WTC11 (cell line): Measurements from ENCODE around the gene USH1C. TPM values are rescaled to one million over a fixed set of nuclear protein-coding genes. Genes with fewer than 3 reads are reported as not detected.

Experiments
- ATAC-seq: fragments of 200-7000 bp; cut with Tn5 transposase; 2 replicates; pipeline ENCODE4 v1.10.0; 2021; ENCODE audit warnings: mild to moderate bottlenecking, moderate library complexity
- CTCF ChIA-PET: fragments of 300-600 bp; sonication (Branson Sonifier 250); formaldehyde crosslinking; loops from one replicate; lab custom pipeline; 2021; ENCODE audit warnings: antibody characterized with exemption; lab: Charles Lee
- POLR2A ChIA-PET: fragments of 350-600 bp; sonication (Branson Sonifier 250); formaldehyde crosslinking; loops from one replicate; lab custom pipeline; 2021; ENCODE audit warnings: antibody characterized with exemption; lab: Charles Lee
- DNase-seq: peaks from one replicate; pipeline ENCODE4 v3.0.0; 2021; ENCODE audit warnings: low spot score
- H3K27ac Mint-ChIP-seq: 2 replicates; pipeline ENCODE4 v1.8.0; 2021; ENCODE audit warnings: mixed read lengths
- H3K27me3 Mint-ChIP-seq: 2 replicates; pipeline ENCODE4 v1.8.0; 2021; ENCODE audit warnings: low read depth, mild to moderate bottlenecking, moderate library complexity, mixed read lengths
- H3K36me3 Mint-ChIP-seq: 2 replicates; pipeline ENCODE4 v1.8.0; 2021; ENCODE audit warnings: mixed read lengths
- H3K4me1 Mint-ChIP-seq: 2 replicates; pipeline ENCODE4 v1.8.0; 2022; ENCODE audit warnings: mixed read lengths
- H3K4me3 Mint-ChIP-seq: 2 replicates; pipeline ENCODE4 v1.8.0; 2021; ENCODE audit warnings: mild to moderate bottlenecking, moderate library complexity, mixed read lengths
- H3K9me3 Mint-ChIP-seq: 2 replicates; pipeline ENCODE4 v1.8.0; 2021; ENCODE audit warnings: mixed read lengths
- ATF6 ChIP-seq: sonication (generic); formaldehyde crosslinking; IDR thresholded peaks from 2 replicates; pipeline ENCODE4 v1.8.1; 2023; ENCODE audit warnings: mild to moderate bottlenecking, missing genetic modification reagents
- CREB1 ChIP-seq: sonication (generic); formaldehyde crosslinking; IDR thresholded peaks from 2 replicates; pipeline ENCODE4 v1.8.0; 2023; ENCODE audit warnings: mild to moderate bottlenecking, missing genetic modification reagents
- FOXJ3 ChIP-seq: sonication (generic); formaldehyde crosslinking; IDR thresholded peaks from 2 replicates; pipeline ENCODE4 v1.9.0; 2021; ENCODE audit warnings: missing genetic modification reagents, mild to moderate bottlenecking, borderline replicate concordance
- JUN ChIP-seq: sonication (generic); formaldehyde crosslinking; IDR thresholded peaks from 2 replicates; pipeline ENCODE4 v1.8.0; 2023; ENCODE audit warnings: mild to moderate bottlenecking, missing genetic modification reagents
- MYBL2 ChIP-seq: sonication (generic); formaldehyde crosslinking; IDR thresholded peaks from 2 replicates; pipeline ENCODE4 v1.8.1; 2023; ENCODE audit warnings: mild to moderate bottlenecking, moderate library complexity, missing genetic modification reagents
- RELA ChIP-seq: sonication (generic); formaldehyde crosslinking; IDR thresholded peaks from 2 replicates; pipeline ENCODE4 v1.8.1; 2022; ENCODE audit warnings: missing genetic modification reagents, mild to moderate bottlenecking, borderline replicate concordance
- SP1 ChIP-seq: sonication (generic); formaldehyde crosslinking; conservative IDR thresholded peaks from 2 replicates; pipeline ENCODE4 v1.8.1; 2022; ENCODE audit warnings: missing genetic modification reagents
- ZBTB21 ChIP-seq: sonication (generic); formaldehyde crosslinking; IDR thresholded peaks from 2 replicates; pipeline ENCODE4 v1.8.1; 2023; ENCODE audit warnings: mild to moderate bottlenecking, missing genetic modification reagents, borderline replicate concordance
- ZBTB43 ChIP-seq: sonication (generic); formaldehyde crosslinking; IDR thresholded peaks from 2 replicates; pipeline ENCODE4 v1.8.1; 2023; ENCODE audit warnings: mild to moderate bottlenecking, missing genetic modification reagents
- ZNF138 ChIP-seq: sonication (generic); formaldehyde crosslinking; conservative IDR thresholded peaks from 2 replicates; pipeline ENCODE4 v1.8.1; 2022; ENCODE audit warnings: mild to moderate bottlenecking, moderate library complexity, missing genetic modification reagents
- ZNF219 ChIP-seq: sonication (generic); formaldehyde crosslinking; IDR thresholded peaks from 2 replicates; pipeline ENCODE4 v1.8.0; 2023; ENCODE audit warnings: missing genetic modification reagents, mild to moderate bottlenecking, borderline replicate concordance
- ZNF281 ChIP-seq: sonication (generic); formaldehyde crosslinking; IDR thresholded peaks from 2 replicates; pipeline ENCODE4 v1.8.0; 2023; ENCODE audit warnings: mild to moderate bottlenecking, missing genetic modification reagents
- ZNF532 ChIP-seq: fragments of 250-450 bp; sonication (Bioruptor Pico); IDR thresholded peaks from 2 replicates; pipeline ENCODE4 v1.9.0; 2021; ENCODE audit warnings: mild to moderate bottlenecking, borderline replicate concordance
- ZSCAN18 ChIP-seq: fragments of 250-450 bp; sonication (Bioruptor Pico); IDR thresholded peaks from 2 replicates; pipeline ENCODE4 v2.1.2; 2022; ENCODE audit warnings: mild to moderate bottlenecking, moderate library complexity
- total RNA-seq: library from RNA; stranded (reverse); gene quantifications from 3 replicates; pipeline ENCODE4 v1.2.3, GENCODE V29; 2021
- TF ChIP-seq, protein P1 (sequence below): sonication (generic); formaldehyde crosslinking; IDR thresholded peaks from 2 replicates; pipeline ENCODE4 v1.8.1; 2022; ENCODE audit warnings: low read depth, mild to moderate bottlenecking, moderate library complexity, missing genetic modification reagents, borderline replicate concordance
- TF ChIP-seq, protein P2 (sequence below): sonication (generic); formaldehyde crosslinking; IDR thresholded peaks from 2 replicates; pipeline ENCODE4 v1.8.0; 2022; ENCODE audit warnings: mild to moderate bottlenecking, missing genetic modification reagents
- TF ChIP-seq, protein P3 (sequence below): fragments of 250-450 bp; sonication (Bioruptor Pico); IDR thresholded peaks from 2 replicates; pipeline ENCODE4 v1.9.0; 2021; ENCODE audit warnings: moderate library complexity, mild to moderate bottlenecking, inconsistent platforms, borderline replicate concordance

USH1C gene
- total RNA-seq, 1 experiment from 2014 or later: 3.9 TPM

DNA sequence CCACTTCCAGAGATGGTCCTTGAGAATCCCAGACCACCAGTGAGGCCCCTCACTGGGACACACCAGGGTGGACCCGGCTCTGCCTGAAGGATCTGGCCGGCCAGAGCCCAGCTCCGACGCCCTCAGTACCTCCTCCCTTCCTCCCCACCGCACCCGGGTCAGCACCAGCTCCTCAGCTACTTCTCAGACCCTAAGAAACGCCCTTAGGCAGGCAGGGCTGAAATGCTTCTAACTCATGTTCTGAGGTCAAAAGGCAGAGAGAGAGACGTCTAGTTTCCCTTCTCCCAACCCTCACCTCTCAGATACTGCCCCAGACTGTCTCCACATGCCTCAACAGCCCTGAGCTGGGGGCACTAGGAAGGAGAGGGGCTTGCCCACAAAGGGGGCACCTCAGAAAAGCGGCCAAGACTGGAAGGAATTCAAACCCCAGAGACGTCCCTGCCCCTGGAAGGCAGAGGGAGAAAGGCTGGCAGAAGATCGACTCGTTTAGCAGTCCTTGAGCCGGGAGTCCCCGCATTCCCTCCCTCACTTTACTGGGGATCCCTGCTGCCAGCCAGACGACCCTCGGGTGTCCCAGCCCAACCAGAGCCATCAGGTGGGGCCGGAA lies 539 bp downstream of the USH1C start (continued):
- TF ChIP-seq ZSCAN18 (CRISPR knock-in tag) (no peak), ZNF138 (CRISPR knock-in tag) (no peak)

DNA sequence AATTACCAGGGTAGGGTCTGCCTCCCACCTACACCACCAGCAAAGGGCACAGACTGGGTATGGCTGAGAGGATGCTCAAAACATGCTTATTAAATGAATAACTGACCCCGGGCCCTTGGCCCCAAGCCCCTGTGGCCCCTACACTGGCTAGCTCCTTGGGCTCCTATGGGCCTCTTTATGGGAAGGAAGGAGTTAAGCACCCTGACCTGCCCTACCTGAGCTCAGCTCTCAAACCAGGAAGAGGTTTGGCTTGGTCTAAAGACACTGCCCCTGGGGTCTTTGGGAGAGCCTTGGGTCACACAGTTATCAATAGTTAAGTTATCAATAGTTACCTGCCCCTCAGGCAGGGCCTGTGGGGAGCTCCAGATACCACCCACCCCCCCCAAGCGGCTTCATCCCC lies 1.2 kb downstream of the USH1C start:
- ATAC-seq: no peak
- no peaks in the 10 kb centered on the region for H3K9me3 Mint-ChIP-seq
- no peak overlapping the region for H3K27ac Mint-ChIP-seq
- TF ChIP-seq JUN (CRISPR knock-in tag): no peak
- no peak for TF ChIP-seq RELA (CRISPR knock-in tag)
- TF ChIP-seq, protein P1, sequence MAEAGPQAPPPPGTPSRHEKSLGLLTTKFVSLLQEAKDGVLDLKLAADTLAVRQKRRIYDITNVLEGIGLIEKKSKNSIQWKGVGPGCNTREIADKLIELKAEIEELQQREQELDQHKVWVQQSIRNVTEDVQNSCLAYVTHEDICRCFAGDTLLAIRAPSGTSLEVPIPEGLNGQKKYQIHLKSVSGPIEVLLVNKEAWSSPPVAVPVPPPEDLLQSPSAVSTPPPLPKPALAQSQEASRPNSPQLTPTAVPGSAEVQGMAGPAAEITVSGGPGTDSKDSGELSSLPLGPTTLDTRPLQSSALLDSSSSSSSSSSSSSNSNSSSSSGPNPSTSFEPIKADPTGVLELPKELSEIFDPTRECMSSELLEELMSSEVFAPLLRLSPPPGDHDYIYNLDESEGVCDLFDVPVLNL (CRISPR knock-in tag): no peak
- TF ChIP-seq, protein P2, sequence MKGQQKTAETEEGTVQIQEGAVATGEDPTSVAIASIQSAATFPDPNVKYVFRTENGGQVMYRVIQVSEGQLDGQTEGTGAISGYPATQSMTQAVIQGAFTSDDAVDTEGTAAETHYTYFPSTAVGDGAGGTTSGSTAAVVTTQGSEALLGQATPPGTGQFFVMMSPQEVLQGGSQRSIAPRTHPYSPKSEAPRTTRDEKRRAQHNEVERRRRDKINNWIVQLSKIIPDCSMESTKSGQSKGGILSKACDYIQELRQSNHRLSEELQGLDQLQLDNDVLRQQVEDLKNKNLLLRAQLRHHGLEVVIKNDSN: no peak
- TF ChIP-seq ZNF219 (CRISPR knock-in tag): no peak
- no peak for TF ChIP-seq FOXJ3 (CRISPR knock-in tag)
- TF ChIP-seq, all 79 proteins: peak for 0
- POLR2A ChIA-PET: interaction anchor here (0.6 kb wide), 1 partner anchor 70 kb away, joined by 13 read pairs; no protein-coding TSS in a partner anchor
- peak overlapping the region; percentile 72; the same call in 1 of the 2 replicates for H3K4me3 Mint-ChIP-seq
- H3K36me3 Mint-ChIP-seq: no peaks in the 10 kb centered on the region
- peaks cover 33% of the 10 kb centered on the region for H3K27me3 Mint-ChIP-seq
- CTCF ChIA-PET: interaction anchor here (0.7 to 3.3 kb wide), 8 partner anchors 14 to 363 kb away, joined by 3 to 67 read pairs (median 4); partner anchors contain the start of gene KCNJ11
- H3K4me1 Mint-ChIP-seq: peaks cover 45% of the 10 kb centered on the region
- no peak for DNase-seq

GRCh38 chr11:17542249-17542648 lies 2.0 kb downstream of the USH1C start:
- peaks cover 39% of the 10 kb centered on the region for H3K4me1 Mint-ChIP-seq
- H3K27me3 Mint-ChIP-seq: peaks cover 27% of the 10 kb centered on the region
- ChIA-PET POLR2A (interaction anchor here (0.6 kb wide), 1 partner anchor 69 kb away, joined by 13 read pairs; no protein-coding TSS in a partner anchor), CTCF (interaction anchor here (0.7 to 3.3 kb wide), 4 partner anchors 13 to 189 kb away, joined by 4 to 67 read pairs (median 4); no protein-coding TSS in a partner anchor)
- H3K36me3 Mint-ChIP-seq: no peaks in the 10 kb centered on the region
- H3K27ac Mint-ChIP-seq: no peak overlapping the region
- H3K4me3 Mint-ChIP-seq: peak overlapping the region; percentile 4; the same call in 1 of the 2 replicates
- H3K9me3 Mint-ChIP-seq: no peaks in the 10 kb centered on the region
- no peak for DNase-seq
- ATAC-seq: no peak
- TF ChIP-seq, protein P3, sequence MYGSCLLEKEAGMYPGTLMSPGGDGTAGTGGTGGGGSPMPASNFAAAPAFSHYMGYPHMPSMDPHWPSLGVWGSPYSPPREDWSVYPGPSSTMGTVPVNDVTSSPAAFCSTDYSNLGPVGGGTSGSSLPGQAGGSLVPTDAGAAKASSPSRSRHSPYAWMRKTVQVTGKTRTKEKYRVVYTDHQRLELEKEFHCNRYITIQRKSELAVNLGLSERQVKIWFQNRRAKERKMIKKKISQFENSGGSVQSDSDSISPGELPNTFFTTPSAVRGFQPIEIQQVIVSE (CRISPR knock-in tag): no peak
- TF ChIP-seq SP1 (CRISPR knock-in tag): no peak
- TF ChIP-seq ZBTB21: no peak
- TF ChIP-seq MYBL2: no peak
- no peak for TF ChIP-seq CREB1 (CRISPR knock-in tag)
- TF ChIP-seq ZNF281: no peak
- TF ChIP-seq ATF6 (CRISPR knock-in tag): no peak
- no peak for TF ChIP-seq ZBTB43 (CRISPR knock-in tag)
- no peak for TF ChIP-seq ZNF532 (CRISPR knock-in tag)
